ENCODE measurements around the gene HPS3. TPM values are rescaled to one million over a fixed set of nuclear protein-coding genes. Genes with fewer than 3 reads are reported as not detected.
A peak's percentile ranks its signal among the peaks of the same experiment; 100 is the strongest.
"Not testable (repeated sequence)": the region's sequence is repeated elsewhere in the genome, so short reads cannot be mapped to it uniquely, and the experiment has no call there.

The HPS3 gene
- total and polyA plus RNA-seq, 5 donors = 4.1 to 9.7 (median 7.7) TPM

DNA sequence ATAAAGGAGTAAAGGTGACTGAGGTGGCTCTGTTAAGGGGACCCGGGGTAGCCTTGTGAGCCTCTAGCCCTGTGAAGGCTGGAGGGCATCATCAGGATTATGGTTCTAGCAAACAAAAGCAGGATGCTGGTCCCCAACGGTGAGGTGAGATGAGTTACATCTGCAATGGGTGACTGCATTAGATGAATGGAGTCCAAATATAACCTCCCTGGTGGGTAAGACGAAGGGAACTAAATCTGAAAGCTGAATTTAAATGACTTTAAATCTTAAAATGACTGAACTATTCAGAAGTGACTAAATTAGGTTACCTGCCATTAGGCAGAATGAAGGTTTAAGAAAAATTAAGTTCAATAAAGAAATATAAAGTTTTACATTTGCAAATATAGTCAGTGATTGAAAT, 38.5 kb upstream of the HPS3 start:
- DNase-seq (no peak), ATAC-seq (no peak)
- Histone ChIP-seq H3K27ac (ENCODE audit: low read length) (no peak overlapping the region), H3K27me3 (ENCODE audit: control insufficient read depth, insufficient read depth) (no peaks in the 10 kb centered on the region), H3K4me3 (ENCODE audit: low read length) (no peak overlapping the region), H3K4me1 (ENCODE audit: control insufficient read depth, insufficient read depth, low read length) (no peaks in the 10 kb centered on the region), H3K9me3 (ENCODE audit: control insufficient read depth, low read length) (no peaks in the 10 kb centered on the region)
- intact Hi-C loops (cut with DNase I) = no loop called here
- 85% methylated on average over 3 of the region's 3 CpGs for WGBS

DNA sequence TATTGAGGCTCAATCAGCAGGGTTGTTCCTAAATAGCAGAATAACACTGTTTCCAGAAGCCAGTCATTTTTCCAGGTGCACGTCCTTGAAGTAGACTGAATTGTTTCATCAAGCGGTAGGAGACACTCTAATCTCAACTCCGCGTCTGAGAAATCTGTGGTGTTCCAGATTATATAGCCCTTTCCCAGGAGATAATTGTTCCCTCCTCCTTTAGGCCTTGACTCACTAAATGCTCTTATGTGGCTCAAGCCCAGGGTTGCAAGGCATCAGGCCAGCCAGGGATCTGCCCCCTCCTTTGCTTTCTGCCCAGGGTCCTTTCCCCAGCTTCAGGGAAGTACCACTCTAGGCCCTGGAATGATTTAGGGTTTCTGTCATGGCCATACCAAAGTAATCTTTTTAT, 37.5 kb upstream of the HPS3 start:
- DNase-seq = no peak
- Histone ChIP-seq H3K27ac (ENCODE audit: low read length) (no peak overlapping the region), H3K4me1 (ENCODE audit: control insufficient read depth, insufficient read depth, low read length) (no peaks in the 10 kb centered on the region), H3K4me3 (ENCODE audit: low read length) (no peak overlapping the region), H3K9me3 (ENCODE audit: control insufficient read depth, low read length) (no peaks in the 10 kb centered on the region), H3K27me3 (ENCODE audit: control insufficient read depth, insufficient read depth) (no peaks in the 10 kb centered on the region)
- no peak for ATAC-seq
- intact Hi-C loops (cut with DNase I) = no loop called here
- 92% methylated on average over 4 of the region's 4 CpGs for WGBS

DNA sequence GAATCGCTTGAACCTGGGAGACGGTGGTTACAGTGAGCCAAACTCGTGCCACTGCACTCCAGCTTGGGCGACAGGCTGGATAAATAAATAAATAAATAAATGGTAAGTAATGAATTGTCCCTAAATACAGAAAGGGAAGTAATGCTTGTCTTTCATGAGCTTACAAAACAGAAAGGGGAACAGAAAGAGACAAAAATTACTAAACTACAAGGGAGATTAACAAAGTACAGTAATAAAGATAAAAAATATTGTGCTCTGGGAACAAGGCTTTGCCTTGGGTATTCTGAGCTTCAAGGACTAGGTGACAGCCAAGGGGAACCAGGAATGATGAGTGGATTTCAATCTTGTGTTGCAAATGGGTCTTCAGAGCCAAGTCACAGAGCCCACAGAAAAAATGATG, 34.0 kb upstream of the HPS3 start:
- intact Hi-C loops (cut with DNase I) = no loop called here
- H3K9me3 ChIP-seq (ENCODE audit: control insufficient read depth, low read length) = no peaks in the 10 kb centered on the region
- H3K4me1 ChIP-seq (ENCODE audit: control insufficient read depth, insufficient read depth, low read length) = no peaks in the 10 kb centered on the region
- ATAC-seq = no peak
- H3K4me3 ChIP-seq (ENCODE audit: low read length) = no peak overlapping the region
- no peak for DNase-seq
- WGBS = 91% methylated on average over 4 of the region's 4 CpGs
- no peak overlapping the region for H3K27ac ChIP-seq (ENCODE audit: low read length)
- H3K27me3 ChIP-seq (ENCODE audit: control insufficient read depth, insufficient read depth) = no peaks in the 10 kb centered on the region

DNA sequence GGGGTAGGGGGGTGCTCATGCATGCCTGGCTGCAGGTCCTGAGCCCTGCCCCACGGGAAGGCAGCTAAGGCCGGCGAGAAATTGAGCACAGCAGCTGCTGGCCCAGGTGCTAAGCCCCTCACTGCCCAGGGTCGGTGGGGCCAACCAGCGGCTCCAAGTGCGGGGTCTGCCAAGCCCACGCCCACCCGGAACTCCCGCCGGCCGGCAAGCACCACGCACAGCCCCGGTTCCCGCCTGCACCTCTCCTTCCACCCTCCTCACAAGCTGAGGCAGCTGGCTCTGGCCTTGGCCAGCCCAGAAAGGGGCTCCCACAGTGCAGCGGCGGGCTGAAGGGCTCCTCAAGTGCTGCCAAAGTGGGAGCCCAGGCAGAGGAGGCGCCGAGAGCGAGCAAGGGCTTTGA, 31.5 kb upstream of the HPS3 start:
- WGBS = 97% methylated on average over 19 of the region's 19 CpGs
- ATAC-seq; H3K9me3 ChIP-seq (ENCODE audit: control insufficient read depth, low read length); intact Hi-C loops (cut with DNase I); H3K4me3 ChIP-seq (ENCODE audit: low read length); H3K4me1 ChIP-seq (ENCODE audit: control insufficient read depth, insufficient read depth, low read length); H3K27me3 ChIP-seq (ENCODE audit: control insufficient read depth, insufficient read depth); DNase-seq; H3K27ac ChIP-seq (ENCODE audit: low read length): not testable (repeated sequence)

DNA sequence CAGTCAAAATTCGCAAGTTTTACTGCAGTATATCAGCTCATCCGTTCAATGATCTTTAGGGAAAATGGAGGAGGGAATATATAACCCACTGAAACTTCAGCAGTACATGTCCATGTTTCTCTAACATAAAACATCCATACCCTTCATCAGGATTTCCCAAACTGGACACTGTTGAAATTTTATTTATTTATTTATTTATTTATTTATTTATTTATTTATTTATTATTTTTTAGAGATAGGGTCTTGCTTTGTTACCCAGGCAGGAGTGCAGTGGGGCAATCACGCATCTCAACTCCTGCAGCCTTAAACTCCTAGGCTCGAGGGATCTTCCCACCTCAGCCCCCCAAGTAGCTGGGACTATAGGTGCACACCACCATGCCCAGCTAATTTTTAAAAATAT, 28.3 kb upstream of the HPS3 start:
- DNase-seq (no peak), ATAC-seq (no peak)
- no peaks in the 10 kb centered on the region for H3K27me3 ChIP-seq (ENCODE audit: control insufficient read depth, insufficient read depth)
- intact Hi-C loops (cut with DNase I) = no loop called here
- no peak overlapping the region for H3K4me3 ChIP-seq (ENCODE audit: low read length)
- 93% methylated on average over 4 of the region's 4 CpGs for WGBS
- H3K27ac ChIP-seq (ENCODE audit: low read length) = no peak overlapping the region
- H3K4me1 ChIP-seq (ENCODE audit: control insufficient read depth, insufficient read depth, low read length) = no peaks in the 10 kb centered on the region
- H3K9me3 ChIP-seq (ENCODE audit: control insufficient read depth, low read length) = no peaks in the 10 kb centered on the region

DNA sequence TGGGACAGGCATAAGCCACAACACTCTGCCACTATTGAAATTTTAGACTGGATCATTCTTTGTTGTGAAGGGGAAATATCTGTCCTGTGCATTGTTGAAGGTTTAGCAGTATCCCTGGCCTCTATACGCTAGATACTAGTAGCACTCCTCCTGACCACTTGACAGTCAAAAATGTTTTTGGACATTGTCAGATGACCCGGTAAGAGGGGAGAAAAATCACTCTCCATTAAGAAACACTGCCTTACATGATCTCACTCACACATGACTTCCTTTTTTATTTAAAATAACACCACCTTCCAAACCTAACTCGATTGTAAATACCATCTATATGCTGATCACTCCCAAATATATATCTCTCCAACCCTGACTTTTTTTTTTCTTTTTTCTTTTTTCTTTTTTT, 27.8 kb upstream of the HPS3 start:
- no peaks in the 10 kb centered on the region for H3K9me3 ChIP-seq (ENCODE audit: control insufficient read depth, low read length)
- WGBS = 78% methylated on average over 3 of the region's 3 CpGs
- intact Hi-C loops (cut with DNase I) = no loop called here
- H3K27ac ChIP-seq (ENCODE audit: low read length) = no peak overlapping the region
- ATAC-seq = no peak
- H3K4me3 ChIP-seq (ENCODE audit: low read length) = no peak overlapping the region
- H3K27me3 ChIP-seq (ENCODE audit: control insufficient read depth, insufficient read depth) = no peaks in the 10 kb centered on the region
- DNase-seq = no peak
- no peaks in the 10 kb centered on the region for H3K4me1 ChIP-seq (ENCODE audit: control insufficient read depth, insufficient read depth, low read length)

DNA sequence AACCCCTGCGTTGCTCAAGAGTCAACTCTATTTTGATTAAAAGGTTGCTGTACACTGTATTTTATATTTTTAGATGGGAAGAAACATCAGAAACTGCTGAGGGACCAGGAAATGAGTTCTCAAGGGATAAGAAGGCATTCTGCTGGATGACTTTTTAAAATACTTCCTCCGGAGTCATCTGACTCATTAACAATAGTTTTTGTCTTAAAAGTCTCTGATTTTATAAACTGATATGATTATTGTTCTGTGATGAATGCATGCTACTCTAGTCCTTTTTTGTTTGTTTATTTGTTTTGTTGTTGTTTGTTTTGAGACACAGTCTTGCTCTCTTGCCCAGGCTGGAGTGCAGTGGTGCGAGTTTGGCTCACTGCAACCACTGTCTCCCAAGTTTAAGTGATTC, 25.0 kb upstream of the HPS3 start:
- ATAC-seq (no peak), DNase-seq (no peak)
- WGBS = 68% methylated on average over 3 of the region's 3 CpGs
- Histone ChIP-seq H3K4me1 (ENCODE audit: control insufficient read depth, insufficient read depth, low read length) (no peaks in the 10 kb centered on the region), H3K27ac (ENCODE audit: low read length) (no peak overlapping the region), H3K27me3 (ENCODE audit: control insufficient read depth, insufficient read depth) (no peaks in the 10 kb centered on the region), H3K4me3 (ENCODE audit: low read length) (no peak overlapping the region), H3K9me3 (ENCODE audit: control insufficient read depth, low read length) (no peaks in the 10 kb centered on the region)
- intact Hi-C loops (cut with DNase I) = no loop called here

DNA sequence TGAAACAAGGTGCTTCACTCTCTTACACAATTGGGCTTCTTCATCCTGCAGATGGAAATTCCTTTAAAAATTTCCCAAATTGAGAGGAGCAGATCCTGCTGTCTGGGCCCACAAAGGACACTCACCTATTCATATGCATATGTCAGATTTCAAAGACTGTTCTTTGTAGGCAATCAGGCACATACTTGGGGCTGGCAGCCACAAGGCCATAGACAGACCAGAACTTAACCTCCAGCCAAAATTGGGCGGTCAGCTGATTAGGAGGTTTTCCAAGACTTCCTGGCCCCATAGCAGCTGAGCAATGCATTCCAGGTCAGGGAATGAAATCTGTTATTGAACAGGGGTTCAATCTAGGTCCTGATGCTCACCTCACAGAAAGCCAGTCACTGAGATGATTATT, 15.0 kb upstream of the HPS3 start:
- Histone ChIP-seq H3K27me3 (ENCODE audit: control insufficient read depth, insufficient read depth) (no peaks in the 10 kb centered on the region), H3K9me3 (ENCODE audit: control insufficient read depth, low read length) (no peaks in the 10 kb centered on the region), H3K27ac (ENCODE audit: low read length) (no peak overlapping the region), H3K4me3 (ENCODE audit: low read length) (no peak overlapping the region), H3K4me1 (ENCODE audit: control insufficient read depth, insufficient read depth, low read length) (no peaks in the 10 kb centered on the region)
- intact Hi-C loops (cut with DNase I) = loop anchor here in 1 of 4 donors (10.0 kb wide), 1 partner anchor 160 kb away; no protein-coding TSS in a partner anchor
- DNase-seq (no peak), ATAC-seq (peak; percentile 36 to 45)
- 52% methylated on average over 1 of the region's 1 CpG for WGBS

DNA sequence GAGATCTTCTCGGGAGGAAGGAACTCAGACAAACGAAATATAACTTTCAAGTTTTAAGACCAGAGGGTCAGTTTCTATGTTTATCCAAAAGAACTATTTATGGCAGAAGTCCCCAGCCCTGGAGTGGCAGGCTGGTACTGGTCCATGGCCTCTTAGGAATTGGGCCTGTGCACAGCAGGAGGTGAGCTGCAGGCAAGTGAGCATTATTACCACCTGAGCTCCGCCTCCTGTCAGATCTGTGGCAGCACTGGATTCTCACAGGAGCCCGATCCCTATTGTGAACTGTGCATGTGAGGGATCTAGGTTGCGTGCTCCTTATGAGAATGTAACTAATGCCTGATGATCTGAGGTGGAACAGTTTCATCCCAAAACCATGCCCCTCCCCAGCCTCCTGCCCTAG, 14.3 kb upstream of the HPS3 start:
- Histone ChIP-seq H3K4me1 (ENCODE audit: control insufficient read depth, insufficient read depth, low read length) (no peaks in the 10 kb centered on the region), H3K9me3 (ENCODE audit: control insufficient read depth, low read length) (no peaks in the 10 kb centered on the region), H3K27ac (ENCODE audit: low read length) (no peak overlapping the region), H3K4me3 (ENCODE audit: low read length) (no peak overlapping the region), H3K27me3 (ENCODE audit: control insufficient read depth, insufficient read depth) (no peaks in the 10 kb centered on the region)
- WGBS = 87% methylated on average over 5 of the region's 5 CpGs
- intact Hi-C loops (cut with DNase I) = loop anchor here in 1 of 4 donors (10.0 kb wide), 1 partner anchor 160 kb away; no protein-coding TSS in a partner anchor
- no peak for ATAC-seq
- no peak for DNase-seq

DNA sequence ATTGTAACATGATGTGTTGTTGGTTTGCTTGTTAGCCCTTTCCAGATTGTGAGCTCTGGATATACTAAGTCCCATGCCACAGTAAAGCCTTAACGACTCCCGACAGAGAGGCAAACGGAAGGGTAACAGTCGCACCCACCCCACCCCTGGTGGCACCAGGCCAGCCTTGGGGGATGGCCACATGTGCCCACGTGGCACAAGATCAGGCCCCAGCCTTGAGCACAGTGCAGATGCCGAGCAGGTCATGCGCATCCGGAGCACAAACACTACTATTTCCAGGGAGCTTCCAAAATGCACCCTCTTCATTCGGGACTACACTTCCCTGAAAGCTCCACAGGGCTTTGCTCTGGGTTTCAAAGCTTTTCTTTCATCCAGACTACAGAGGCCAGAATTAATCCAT, 10.7 kb upstream of the HPS3 start:
- H3K27me3 ChIP-seq (ENCODE audit: control insufficient read depth, insufficient read depth) = no peaks in the 10 kb centered on the region
- intact Hi-C loops (cut with DNase I) = loop anchor here in 2 of 4 donors (2.0 to 10.0 kb wide), 2 partner anchors 154 to 164 kb away; no protein-coding TSS in a partner anchor
- no peaks in the 10 kb centered on the region for H3K9me3 ChIP-seq (ENCODE audit: control insufficient read depth, low read length)
- no peak for ATAC-seq
- no peak overlapping the region for H3K4me3 ChIP-seq (ENCODE audit: low read length)
- no peaks in the 10 kb centered on the region for H3K4me1 ChIP-seq (ENCODE audit: control insufficient read depth, insufficient read depth, low read length)
- no peak for DNase-seq
- no peak overlapping the region for H3K27ac ChIP-seq (ENCODE audit: low read length)
- 84% methylated on average over 9 of the region's 9 CpGs for WGBS

DNA sequence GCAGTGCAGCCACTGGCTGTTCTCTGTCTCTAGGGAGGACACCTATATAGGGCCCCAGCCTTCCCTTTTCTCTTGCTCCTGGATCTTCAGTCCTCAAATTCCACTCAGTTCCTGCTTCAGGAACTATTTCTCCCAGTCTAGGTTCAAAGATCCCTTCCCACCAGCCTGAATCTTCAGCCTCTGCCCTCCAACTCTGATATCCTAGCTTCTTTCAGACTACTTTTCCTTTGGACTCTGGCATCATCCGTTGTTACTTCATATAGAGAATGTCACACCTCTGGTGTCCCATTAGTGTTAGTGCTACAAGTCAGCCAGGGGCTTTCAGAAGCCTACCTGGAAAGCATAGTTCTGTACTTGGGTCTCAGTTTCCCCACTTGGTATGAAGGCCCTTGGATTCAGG, 10.0 kb upstream of the HPS3 start:
- H3K27me3 ChIP-seq (ENCODE audit: control insufficient read depth, insufficient read depth) = no peaks in the 10 kb centered on the region
- H3K4me1 ChIP-seq (ENCODE audit: control insufficient read depth, insufficient read depth, low read length) = no peaks in the 10 kb centered on the region
- no peaks in the 10 kb centered on the region for H3K9me3 ChIP-seq (ENCODE audit: control insufficient read depth, low read length)
- no peak overlapping the region for H3K27ac ChIP-seq (ENCODE audit: low read length)
- ATAC-seq (no peak), DNase-seq (no peak)
- H3K4me3 ChIP-seq (ENCODE audit: low read length) = no peak overlapping the region
- intact Hi-C loops (cut with DNase I) = loop anchor here in 2 of 4 donors (2.0 to 10.0 kb wide), 2 partner anchors 153 to 165 kb away; no protein-coding TSS in a partner anchor
- WGBS = 86% methylated on average over 1 of the region's 1 CpG
